ENCODE measurements around the gene CORO1C. TPM values are rescaled to one million over a fixed set of nuclear protein-coding genes. Genes with fewer than 3 reads are reported as not detected.

CORO1C gene
- total and polyA plus RNA-seq, 2 experiments from 2014 or later = 170 to 403 TPM

GRCh38 chr12:108647585-108648287 lies 83.6 kb downstream of the CORO1C start:
- no peaks in the 10 kb centered on the region for H3K9me2 ChIP-seq (ENCODE audit: insufficient read depth)
- TF ChIP-seq EZH2phosphoT487 (IDR thresholded peaks at IDR 0.05; ENCODE audit: insufficient read depth, low read depth) (no peak), EZH2 (IDR thresholded peaks at IDR 0.05; ENCODE audit: insufficient read depth, poor library complexity, severe bottlenecking) (no peak)
- peaks cover 78% of the 10 kb centered on the region for H3K36me3 ChIP-seq (ENCODE audit: low read depth)
- WGBS, 2 experiments (ENCODE audit: low coverage in 1 of 2, low lambda C conversion rate in 2 of 2, missing lambda C conversion rate in 2 of 2) = 77 to 78% methylated on average over 11 of the region's 11 CpGs
- H3K9me3 ChIP-seq (ENCODE audit: low read depth) = no peaks in the 10 kb centered on the region
- H3K4me2 ChIP-seq (ENCODE audit: unreplicated experiment) = no peak overlapping the region
- peaks cover 78% of the 10 kb centered on the region for H3K79me2 ChIP-seq (ENCODE audit: insufficient read depth)
- no peaks in the 10 kb centered on the region for H4K20me1 ChIP-seq (ENCODE audit: insufficient read depth)
- in situ Hi-C loops (cut with MboI) = no loop called here
- H3K27ac ChIP-seq = peak overlapping the region; percentile 92
- peak overlapping the region; percentile 71; the same call in 1 of the 2 replicates for H3K9ac ChIP-seq
- H2AFZ ChIP-seq = no peak overlapping the region
- peaks cover 90% of the 10 kb centered on the region for H3F3A ChIP-seq (ENCODE audit: insufficient read depth)
- H3K4me1 ChIP-seq (ENCODE audit: insufficient read depth) = peaks cover 70% of the 10 kb centered on the region
- no peak overlapping the region for H3K4me3 ChIP-seq
- no peaks in the 10 kb centered on the region for H3K27me3 ChIP-seq (replicated peaks; ENCODE audit: insufficient read depth)
- no peak for DNase-seq

- H3K36me3 ChIP-seq (ENCODE audit: low read depth) = peaks cover 74% of the 10 kb centered on the region
- TF ChIP-seq EZH2 (IDR thresholded peaks at IDR 0.05; ENCODE audit: insufficient read depth, poor library complexity, severe bottlenecking) (no peak), EZH2phosphoT487 (IDR thresholded peaks at IDR 0.05; ENCODE audit: insufficient read depth, low read depth) (no peak)
- H3K27me3 ChIP-seq (replicated peaks; ENCODE audit: insufficient read depth) = no peaks in the 10 kb centered on the region
- H3K4me3 ChIP-seq = no peak overlapping the region
- 67 to 69% methylated on average over 10 of the region's 10 CpGs for WGBS, 2 experiments (ENCODE audit: low coverage in 1 of 2, low lambda C conversion rate in 2 of 2, missing lambda C conversion rate in 2 of 2)
- peaks cover 89% of the 10 kb centered on the region for H3F3A ChIP-seq (ENCODE audit: insufficient read depth)
- in situ Hi-C loops (cut with MboI) = no loop called here
- DNase-seq = peak; percentile 47
- peak overlapping the region; percentile 92 for H3K27ac ChIP-seq
- H3K9ac ChIP-seq = peak overlapping the region; percentile 16; the same call in 1 of the 2 replicates
- no peak overlapping the region for H2AFZ ChIP-seq
- no peak overlapping the region for H3K4me2 ChIP-seq (ENCODE audit: unreplicated experiment)
- H3K9me2 ChIP-seq (ENCODE audit: insufficient read depth) = no peaks in the 10 kb centered on the region
- H3K4me1 ChIP-seq (ENCODE audit: insufficient read depth) = peaks cover 71% of the 10 kb centered on the region
- no peaks in the 10 kb centered on the region for H3K9me3 ChIP-seq (ENCODE audit: low read depth)
- H4K20me1 ChIP-seq (ENCODE audit: insufficient read depth) = no peaks in the 10 kb centered on the region
- H3K79me2 ChIP-seq (ENCODE audit: insufficient read depth) = peaks cover 69% of the 10 kb centered on the region
These were observed 84.4 kb downstream of the CORO1C start for GRCh38 chr12:108646600-108647579.

- in situ Hi-C loops (cut with MboI) = no loop called here
- no peak for TF ChIP-seq EZH2 (IDR thresholded peaks at IDR 0.05; ENCODE audit: insufficient read depth, poor library complexity, severe bottlenecking)
- no peak for TF ChIP-seq EZH2phosphoT487 (IDR thresholded peaks at IDR 0.05; ENCODE audit: insufficient read depth, low read depth)
- WGBS, 2 experiments (ENCODE audit: low coverage in 1 of 2, low lambda C conversion rate in 2 of 2, missing lambda C conversion rate in 2 of 2) = 80 to 83% methylated on average over 15 of the region's 15 CpGs
- no peaks in the 10 kb centered on the region for H4K20me1 ChIP-seq (ENCODE audit: insufficient read depth)
- no peak overlapping the region for H2AFZ ChIP-seq
- H3K79me2 ChIP-seq (ENCODE audit: insufficient read depth) = peaks cover 60% of the 10 kb centered on the region
- H3K9me2 ChIP-seq (ENCODE audit: insufficient read depth) = no peaks in the 10 kb centered on the region
- H3K4me2 ChIP-seq (ENCODE audit: unreplicated experiment) = no peak overlapping the region
- no peak overlapping the region for H3K4me3 ChIP-seq
- DNase-seq = no peak
- peaks cover 90% of the 10 kb centered on the region for H3F3A ChIP-seq (ENCODE audit: insufficient read depth)
- H3K27ac ChIP-seq = peak overlapping the region; percentile 92; the same call in 1 of the 2 replicates
- peaks cover 81% of the 10 kb centered on the region for H3K4me1 ChIP-seq (ENCODE audit: insufficient read depth)
- peaks cover 65% of the 10 kb centered on the region for H3K36me3 ChIP-seq (ENCODE audit: low read depth)
- H3K27me3 ChIP-seq (replicated peaks; ENCODE audit: insufficient read depth) = no peaks in the 10 kb centered on the region
- no peak overlapping the region for H3K9ac ChIP-seq
- no peaks in the 10 kb centered on the region for H3K9me3 ChIP-seq (ENCODE audit: low read depth)
These were observed 85.4 kb downstream of the CORO1C start for GRCh38 chr12:108645686-108646599.

- Histone ChIP-seq H2AFZ (no peak overlapping the region), H3K4me1 (ENCODE audit: insufficient read depth) (peaks cover 84% of the 10 kb centered on the region), H3K4me3 (no peak overlapping the region), H3K27ac (no peak overlapping the region), H3K27me3 (replicated peaks; ENCODE audit: insufficient read depth) (no peaks in the 10 kb centered on the region), H3K36me3 (ENCODE audit: low read depth) (peaks cover 57% of the 10 kb centered on the region), H3K9me2 (ENCODE audit: insufficient read depth) (no peaks in the 10 kb centered on the region), H3K9ac (no peak overlapping the region), H4K20me1 (ENCODE audit: insufficient read depth) (no peaks in the 10 kb centered on the region), H3F3A (ENCODE audit: insufficient read depth) (peaks cover 86% of the 10 kb centered on the region), H3K4me2 (ENCODE audit: unreplicated experiment) (no peak overlapping the region), H3K9me3 (ENCODE audit: low read depth) (no peaks in the 10 kb centered on the region), H3K79me2 (ENCODE audit: insufficient read depth) (peaks cover 53% of the 10 kb centered on the region)
- in situ Hi-C loops (cut with MboI) = no loop called here
- TF ChIP-seq EZH2 (IDR thresholded peaks at IDR 0.05; ENCODE audit: insufficient read depth, poor library complexity, severe bottlenecking) (no peak), EZH2phosphoT487 (IDR thresholded peaks at IDR 0.05; ENCODE audit: insufficient read depth, low read depth) (no peak)
- DNase-seq = no peak
- WGBS, 2 experiments (ENCODE audit: low coverage in 1 of 2, low lambda C conversion rate in 2 of 2, missing lambda C conversion rate in 2 of 2) = 97% methylated on average over 7 of the region's 7 CpGs
These were observed 86.6 kb downstream of the CORO1C start for GRCh38 chr12:108644811-108645120.
